GM19238 (cell line): ENCODE data around the gene PTH2.
"Not testable (repeated sequence)": the region's sequence is repeated elsewhere in the genome, so short reads cannot be mapped to it uniquely, and the experiment has no call there.

Experiments used
- DNase-seq: peaks from one replicate; pipeline ENCODE4 v3.0.0; 2011; ENCODE audit warnings: low spot score; ENCODE audit not compliant: insufficient read length

The PTH2 gene

DNA sequence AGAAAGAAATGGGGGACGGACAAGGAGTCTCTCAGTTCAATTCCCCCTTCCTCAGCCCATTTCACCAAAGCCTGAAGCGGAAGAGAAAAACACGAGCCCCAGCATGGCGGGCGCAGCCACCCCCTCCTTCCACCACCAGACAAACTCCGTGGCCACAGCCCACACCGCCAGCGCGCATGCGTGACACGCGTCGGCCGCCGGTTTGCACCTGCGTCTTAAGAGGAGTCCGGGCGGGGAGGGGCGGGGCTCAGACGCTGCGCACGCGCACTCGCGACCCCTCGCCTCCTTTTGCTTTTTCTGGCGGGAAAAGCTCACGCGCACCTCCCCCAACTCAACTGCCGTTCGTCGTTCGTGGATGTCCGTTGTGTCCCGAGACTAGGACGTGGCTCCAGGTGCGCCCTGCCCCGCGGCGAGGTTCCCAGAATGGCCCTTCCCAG lies 35.3 kb downstream of the PTH2 start, which contains the start of gene KASH5:
TSS of gene KASH5 (plus strand) at position 314 of the 437 bp plus-strand sequence. CDS start 2,635 bp downstream, outside the sequence.
- DNase-seq = no peak

DNA sequence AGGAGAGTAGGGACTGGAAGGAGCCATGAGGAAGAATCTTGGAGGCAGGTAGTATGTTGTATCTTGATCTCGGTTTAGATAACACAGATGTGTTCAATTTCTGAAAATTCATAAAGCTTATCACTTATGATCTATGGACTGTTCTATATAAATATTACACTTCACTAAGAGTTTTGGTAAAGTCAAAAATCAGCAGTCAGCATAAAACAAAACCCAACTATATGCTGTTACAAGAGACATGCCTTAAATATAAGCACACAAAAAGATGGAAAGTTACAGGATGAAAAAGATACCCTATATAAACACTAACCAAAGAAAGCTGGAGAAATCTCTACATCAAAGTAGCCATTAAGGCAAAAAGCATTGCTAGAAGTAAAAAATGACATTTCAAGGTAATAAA lies 39.6 kb downstream of the PTH2 start:
- DNase-seq = no peak

DNA sequence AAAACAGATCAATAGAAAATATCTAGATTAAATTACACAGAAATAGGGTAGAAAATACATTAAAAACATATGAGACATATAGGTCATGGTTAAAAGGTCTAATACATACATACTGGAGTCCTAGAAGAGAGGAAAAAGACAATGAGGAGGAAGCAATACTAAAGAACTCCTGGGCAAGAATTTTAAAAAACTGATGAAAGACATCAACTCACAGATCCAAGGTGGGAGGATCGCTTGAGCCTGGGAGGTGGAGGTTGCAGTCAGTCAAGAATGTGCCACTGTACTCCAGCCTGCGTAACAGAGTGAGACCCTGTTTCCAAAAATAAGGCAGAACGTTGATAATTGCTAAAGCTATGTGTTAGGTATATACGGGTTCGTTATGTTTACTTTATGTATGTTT lies 40.6 kb downstream of the PTH2 start:
- DNase-seq = no peak

DNA sequence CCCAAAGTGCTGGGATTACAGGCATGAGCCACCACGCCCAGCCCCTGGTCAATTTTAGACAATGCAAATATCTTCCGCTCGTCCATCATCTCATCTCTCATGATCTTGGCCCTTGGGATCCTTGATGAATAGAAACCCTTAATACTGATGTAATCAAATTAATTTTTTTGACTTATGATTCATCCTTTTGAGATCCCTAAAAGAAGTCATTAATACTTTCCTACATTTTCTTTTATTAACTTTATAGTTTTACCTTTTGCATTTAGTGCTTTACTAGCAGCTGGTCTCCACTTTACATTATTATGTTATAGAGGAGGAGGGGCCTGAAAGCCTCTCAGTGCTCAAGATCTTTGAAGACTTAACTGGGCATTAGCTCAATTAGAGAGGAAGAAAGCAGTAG lies 42.9 kb downstream of the PTH2 start:
- no peak for DNase-seq

DNA sequence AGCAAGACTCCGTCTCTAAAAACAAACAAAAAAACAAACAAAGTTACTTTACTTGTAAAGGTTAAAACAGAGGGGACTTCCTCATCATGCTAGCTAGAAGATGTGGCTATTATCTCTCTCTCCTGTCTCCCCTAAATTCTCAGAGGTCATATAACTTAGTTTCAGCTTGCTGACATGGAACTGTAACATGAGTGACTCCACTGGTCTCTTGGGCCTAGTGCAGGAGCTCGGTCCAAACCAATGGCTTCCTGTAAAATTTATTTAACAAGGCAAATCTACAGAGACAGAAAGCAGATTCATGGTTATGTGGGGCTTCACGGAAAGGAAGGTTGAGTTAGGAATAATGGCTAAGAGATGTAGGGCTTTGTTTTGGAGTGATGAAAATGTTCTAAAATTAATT lies 44.7 kb downstream of the PTH2 start:
- no peak for DNase-seq

DNA sequence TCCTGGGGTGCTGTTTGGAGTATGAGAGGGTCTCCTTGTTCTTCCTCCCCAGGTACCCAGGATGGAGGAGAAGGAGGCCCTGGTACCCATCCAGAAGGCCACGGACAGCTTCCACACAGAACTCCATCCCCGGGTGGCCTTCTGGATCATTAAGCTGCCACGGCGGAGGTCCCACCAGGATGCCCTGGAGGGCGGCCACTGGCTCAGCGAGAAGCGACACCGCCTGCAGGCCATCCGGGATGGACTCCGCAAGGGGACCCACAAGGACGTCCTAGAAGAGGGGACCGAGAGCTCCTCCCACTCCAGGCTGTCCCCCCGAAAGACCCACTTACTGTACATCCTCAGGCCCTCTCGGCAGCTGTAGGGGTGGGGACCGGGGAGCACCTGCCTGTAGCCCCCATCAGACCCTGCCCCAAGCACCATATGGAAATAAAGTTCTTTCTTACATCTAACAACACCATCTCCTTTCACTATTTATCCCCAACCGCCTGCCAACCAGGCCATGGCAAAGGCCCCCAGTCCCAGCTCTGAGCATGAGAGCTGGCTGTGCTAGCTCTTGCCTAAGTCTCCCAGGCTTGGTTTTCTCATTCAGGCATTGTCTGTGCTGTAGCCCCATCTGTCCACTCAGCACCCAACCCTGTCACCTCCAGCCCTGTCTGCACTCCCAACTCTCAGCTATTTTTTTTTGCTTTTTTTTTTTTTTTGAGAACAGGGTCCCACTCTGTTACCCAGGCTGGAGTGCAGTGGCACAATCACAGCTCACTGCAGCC lies 48.4 kb downstream of the PTH2 start:
- DNase-seq = no peak

DNA sequence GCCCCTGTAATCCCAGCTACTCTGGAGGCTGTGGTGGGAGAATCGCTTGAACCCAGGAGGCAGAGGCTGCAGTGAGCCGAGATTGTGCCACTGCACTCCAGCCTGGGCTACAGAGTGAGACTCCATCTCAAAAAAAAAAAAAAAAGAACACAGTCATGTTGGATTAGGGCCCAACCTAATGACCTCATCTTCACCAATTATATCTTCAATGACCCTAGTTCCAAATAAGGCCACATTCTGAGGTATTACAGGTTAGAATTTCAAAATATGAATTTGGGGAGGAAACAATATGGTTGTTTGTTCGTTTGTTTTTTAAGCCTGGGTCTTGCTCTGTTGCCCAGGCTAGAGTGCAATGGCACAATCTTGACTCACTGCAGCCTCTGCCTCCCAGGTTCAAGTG lies 50.1 kb downstream of the PTH2 start:
- not testable (repeated sequence) for DNase-seq
